HEK293 (cell line): ENCODE results near the gene GPALPP1.
"Not testable (repeated sequence)": the region's sequence is repeated elsewhere in the genome, so short reads cannot be mapped to it uniquely, and the experiment has no call there.

Experiments
- CTCF ChIA-PET: fragments of 350-600 bp; formaldehyde crosslinking; extraction: SDS; loops from one replicate; lab custom pipeline; 2021; ENCODE audit warnings: antibody characterized with exemption; lab: Yijun Ruan, JAX
- POLR2A ChIA-PET: fragments of 300-600 bp; formaldehyde crosslinking; extraction: SDS; loops from one replicate; lab custom pipeline; 2020; ENCODE audit warnings: antibody characterized with exemption, inconsistent platforms; lab: Yijun Ruan, JAX
- H3K27ac ChIP-seq: fragments of 200-500 bp; sonication (Bioruptor generic); 2 replicates; pipeline ENCODE4 v1.5.1; 2014; ENCODE audit warnings: low read depth, low read length, control low read depth, inconsistent platforms; ENCODE audit errors: extremely low read depth
- H3K36me3 ChIP-seq, 2 experiments: fragments of 200-500 bp in 1 of 2; sonication (Bioruptor generic) in 1 of 2; 1 replicate in 1 of 2; 2 replicates in 1 of 2; pipeline ENCODE4 v1.5.1; 2014 to 2017; ENCODE audit warnings: inconsistent platforms in 2 of 2, low read length in 2 of 2; ENCODE audit not compliant: control insufficient read depth in 2 of 2, insufficient read depth in 1 of 2
- H3K4me1 ChIP-seq: fragments of 200-500 bp; sonication (Bioruptor generic); 2 replicates; pipeline ENCODE4 v1.5.1; 2014; ENCODE audit warnings: mild to moderate bottlenecking, low read length, inconsistent platforms; ENCODE audit not compliant: control insufficient read depth, insufficient read depth
- H3K4me3 ChIP-seq: 2 replicates; pipeline ENCODE4 v1.5.1; 2011; ENCODE audit warnings: low read depth, mild to moderate bottlenecking, control low read depth, low read length, moderate library complexity
- H3K9me3 ChIP-seq: fragments of 200-500 bp; sonication (Bioruptor generic); 2 replicates; pipeline ENCODE4 v1.5.1; 2014; ENCODE audit warnings: low read depth, low read length, inconsistent platforms; ENCODE audit not compliant: control insufficient read depth, insufficient read depth
- ATF2 ChIP-seq: fragments of 450-650 bp; formaldehyde crosslinking; IDR thresholded peaks from 2 replicates; pipeline ENCODE4 v1.5.1; 2016; ENCODE audit warnings: missing biosample characterization, missing genetic modification characterization, low read depth
- KLF8 ChIP-seq: fragments of 450-650 bp; formaldehyde crosslinking; IDR thresholded peaks from 2 replicates; pipeline ENCODE4 v1.5.1; 2016; ENCODE audit warnings: missing biosample characterization, missing genetic modification characterization
- MYNN ChIP-seq: fragments of 450-650 bp; formaldehyde crosslinking; IDR thresholded peaks from 2 replicates; pipeline ENCODE4 v1.5.1; 2016; ENCODE audit warnings: missing biosample characterization, missing genetic modification characterization, borderline replicate concordance
- REST ChIP-seq: fragments of 450-650 bp; formaldehyde crosslinking; IDR thresholded peaks from 2 replicates; pipeline ENCODE4 v1.5.1; 2016; ENCODE audit warnings: missing biosample characterization, missing genetic modification characterization
- ZBTB26 ChIP-seq: fragments of 450-650 bp; formaldehyde crosslinking; optimal IDR thresholded peaks from 2 replicates; pipeline ENCODE3; 2016; ENCODE audit warnings: missing biosample characterization, mild to moderate bottlenecking, missing genetic modification characterization
- ZNF24 ChIP-seq: fragments of 450-650 bp; formaldehyde crosslinking; IDR thresholded peaks from 2 replicates; pipeline ENCODE4 v1.5.1; 2016; ENCODE audit warnings: missing biosample characterization, missing genetic modification characterization
- ZNF280C ChIP-seq: fragments of 450-650 bp; formaldehyde crosslinking; IDR thresholded peaks from 2 replicates; pipeline ENCODE4 v1.5.1; 2016; ENCODE audit warnings: missing biosample characterization, missing genetic modification characterization
- ZNF354C ChIP-seq: fragments of 450-650 bp; formaldehyde crosslinking; IDR thresholded peaks from 2 replicates; pipeline ENCODE4 v1.5.1; 2016; ENCODE audit warnings: missing biosample characterization, missing genetic modification characterization, low read depth, borderline replicate concordance
- ZNF394 ChIP-seq: fragments of 450-650 bp; formaldehyde crosslinking; IDR thresholded peaks from 2 replicates; pipeline ENCODE4 v1.5.1; 2016; ENCODE audit warnings: missing biosample characterization, missing genetic modification characterization, mild to moderate bottlenecking, moderate library complexity, borderline replicate concordance
- ZNF416 ChIP-seq: fragments of 450-650 bp; formaldehyde crosslinking; IDR thresholded peaks from 2 replicates; pipeline ENCODE4 v1.5.1; 2016; ENCODE audit warnings: missing biosample characterization, missing genetic modification characterization
- ZNF555 ChIP-seq: fragments of 450-650 bp; formaldehyde crosslinking; conservative IDR thresholded peaks from 2 replicates; pipeline ENCODE4 v1.5.1; 2017; ENCODE audit warnings: missing biosample characterization, mild to moderate bottlenecking, missing genetic modification characterization, inconsistent platforms
- ZNF558 ChIP-seq: fragments of 450-650 bp; formaldehyde crosslinking; IDR thresholded peaks from 2 replicates; pipeline ENCODE4 v1.5.1; 2016; ENCODE audit warnings: missing biosample characterization, missing genetic modification characterization
- ZNF560 ChIP-seq: fragments of 450-650 bp; formaldehyde crosslinking; IDR thresholded peaks from 2 replicates; pipeline ENCODE4 v1.5.1; 2017; ENCODE audit warnings: missing biosample characterization, missing genetic modification characterization, borderline replicate concordance
- ZNF623 ChIP-seq: fragments of 450-650 bp; formaldehyde crosslinking; IDR thresholded peaks from 2 replicates; pipeline ENCODE4 v1.5.1; 2016; ENCODE audit warnings: missing biosample characterization, missing genetic modification characterization
- TF ChIP-seq, protein P1 (sequence below): fragments of 450-650 bp; formaldehyde crosslinking; IDR thresholded peaks from 2 replicates; pipeline ENCODE4 v1.5.0; 2017; ENCODE audit warnings: missing biosample characterization, missing genetic modification characterization, borderline replicate concordance
- TF ChIP-seq, protein P2 (sequence below): fragments of 450-650 bp; formaldehyde crosslinking; IDR thresholded peaks from 2 replicates; pipeline ENCODE4 v1.5.1; 2016; ENCODE audit warnings: missing biosample characterization, missing genetic modification characterization

Gene GPALPP1

GRCh38 chr13:45015300-45015699 is 26.0 kb downstream of the GPALPP1 start (continued):
- no peak for TF ChIP-seq ZBTB26 (tag by site-specific recombination)
- no peak for TF ChIP-seq MYNN (tag by site-specific recombination)
- no peak for TF ChIP-seq ATF2
- no peak for TF ChIP-seq ZNF555 (tag by site-specific recombination)
- TF ChIP-seq KLF8 (tag by site-specific recombination), result no peak

GRCh38 chr13:45016792-45017425 is 27.6 kb downstream of the GPALPP1 start:
- Histone ChIP-seq H3K36me3 (peaks cover 30 to 49% of the 10 kb centered on the region in 2 experiments), H3K9me3 (no peaks in the 10 kb centered on the region), H3K27ac (no peak overlapping the region), H3K4me1 (no peaks in the 10 kb centered on the region), H3K4me3 (no peak overlapping the region)
- ChIA-PET POLR2A (no interaction called here), CTCF (interaction anchor here (0.7 kb wide), 1 partner anchor 30 kb away, joined by 3 read pairs; no protein-coding TSS in a partner anchor)
- TF ChIP-seq REST (tag by site-specific recombination) (no peak), ZNF416 (tag by site-specific recombination) (no peak), ZNF280C (tag by site-specific recombination) (no peak), ZNF558 (no peak), ZNF394 (tag by site-specific recombination) (no peak), ZNF24 (tag by site-specific recombination) (no peak), ZNF354C (tag by site-specific recombination) (no peak), ZNF560 (tag by site-specific recombination) (no peak), ZNF623 (tag by site-specific recombination) (no peak)
- TF ChIP-seq, protein P1, sequence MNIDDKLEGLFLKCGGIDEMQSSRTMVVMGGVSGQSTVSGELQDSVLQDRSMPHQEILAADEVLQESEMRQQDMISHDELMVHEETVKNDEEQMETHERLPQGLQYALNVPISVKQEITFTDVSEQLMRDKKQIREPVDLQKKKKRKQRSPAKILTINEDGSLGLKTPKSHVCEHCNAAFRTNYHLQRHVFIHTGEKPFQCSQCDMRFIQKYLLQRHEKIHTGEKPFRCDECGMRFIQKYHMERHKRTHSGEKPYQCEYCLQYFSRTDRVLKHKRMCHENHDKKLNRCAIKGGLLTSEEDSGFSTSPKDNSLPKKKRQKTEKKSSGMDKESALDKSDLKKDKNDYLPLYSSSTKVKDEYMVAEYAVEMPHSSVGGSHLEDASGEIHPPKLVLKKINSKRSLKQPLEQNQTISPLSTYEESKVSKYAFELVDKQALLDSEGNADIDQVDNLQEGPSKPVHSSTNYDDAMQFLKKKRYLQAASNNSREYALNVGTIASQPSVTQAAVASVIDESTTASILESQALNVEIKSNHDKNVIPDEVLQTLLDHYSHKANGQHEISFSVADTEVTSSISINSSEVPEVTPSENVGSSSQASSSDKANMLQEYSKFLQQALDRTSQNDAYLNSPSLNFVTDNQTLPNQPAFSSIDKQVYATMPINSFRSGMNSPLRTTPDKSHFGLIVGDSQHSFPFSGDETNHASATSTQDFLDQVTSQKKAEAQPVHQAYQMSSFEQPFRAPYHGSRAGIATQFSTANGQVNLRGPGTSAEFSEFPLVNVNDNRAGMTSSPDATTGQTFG (tag by site-specific recombination), result no peak
- TF ChIP-seq, protein P2, sequence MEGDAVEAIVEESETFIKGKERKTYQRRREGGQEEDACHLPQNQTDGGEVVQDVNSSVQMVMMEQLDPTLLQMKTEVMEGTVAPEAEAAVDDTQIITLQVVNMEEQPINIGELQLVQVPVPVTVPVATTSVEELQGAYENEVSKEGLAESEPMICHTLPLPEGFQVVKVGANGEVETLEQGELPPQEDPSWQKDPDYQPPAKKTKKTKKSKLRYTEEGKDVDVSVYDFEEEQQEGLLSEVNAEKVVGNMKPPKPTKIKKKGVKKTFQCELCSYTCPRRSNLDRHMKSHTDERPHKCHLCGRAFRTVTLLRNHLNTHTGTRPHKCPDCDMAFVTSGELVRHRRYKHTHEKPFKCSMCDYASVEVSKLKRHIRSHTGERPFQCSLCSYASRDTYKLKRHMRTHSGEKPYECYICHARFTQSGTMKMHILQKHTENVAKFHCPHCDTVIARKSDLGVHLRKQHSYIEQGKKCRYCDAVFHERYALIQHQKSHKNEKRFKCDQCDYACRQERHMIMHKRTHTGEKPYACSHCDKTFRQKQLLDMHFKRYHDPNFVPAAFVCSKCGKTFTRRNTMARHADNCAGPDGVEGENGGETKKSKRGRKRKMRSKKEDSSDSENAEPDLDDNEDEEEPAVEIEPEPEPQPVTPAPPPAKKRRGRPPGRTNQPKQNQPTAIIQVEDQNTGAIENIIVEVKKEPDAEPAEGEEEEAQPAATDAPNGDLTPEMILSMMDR (tag by site-specific recombination), result no peak

- CTCF ChIA-PET, result interaction anchor here (1.3 kb wide), 1 partner anchor 27 kb away, joined by 3 read pairs; no protein-coding TSS in a partner anchor
- H3K27ac ChIP-seq, POLR2A ChIA-PET, H3K9me3 ChIP-seq, H3K4me3 ChIP-seq, H3K4me1 ChIP-seq: not testable (repeated sequence)
- peaks cover 34 to 37% of the 10 kb centered on the region in 2 experiments for H3K36me3 ChIP-seq
Measured at GRCh38 chr13:45019981-45020380, 30.6 kb downstream of the GPALPP1 start.
